ENCODE measurements around the gene TBP.
"Not testable (repeated sequence)": the region's sequence is repeated elsewhere in the genome, so short reads cannot be mapped to it uniquely, and the experiment has no call there.

Gene TBP

DNA sequence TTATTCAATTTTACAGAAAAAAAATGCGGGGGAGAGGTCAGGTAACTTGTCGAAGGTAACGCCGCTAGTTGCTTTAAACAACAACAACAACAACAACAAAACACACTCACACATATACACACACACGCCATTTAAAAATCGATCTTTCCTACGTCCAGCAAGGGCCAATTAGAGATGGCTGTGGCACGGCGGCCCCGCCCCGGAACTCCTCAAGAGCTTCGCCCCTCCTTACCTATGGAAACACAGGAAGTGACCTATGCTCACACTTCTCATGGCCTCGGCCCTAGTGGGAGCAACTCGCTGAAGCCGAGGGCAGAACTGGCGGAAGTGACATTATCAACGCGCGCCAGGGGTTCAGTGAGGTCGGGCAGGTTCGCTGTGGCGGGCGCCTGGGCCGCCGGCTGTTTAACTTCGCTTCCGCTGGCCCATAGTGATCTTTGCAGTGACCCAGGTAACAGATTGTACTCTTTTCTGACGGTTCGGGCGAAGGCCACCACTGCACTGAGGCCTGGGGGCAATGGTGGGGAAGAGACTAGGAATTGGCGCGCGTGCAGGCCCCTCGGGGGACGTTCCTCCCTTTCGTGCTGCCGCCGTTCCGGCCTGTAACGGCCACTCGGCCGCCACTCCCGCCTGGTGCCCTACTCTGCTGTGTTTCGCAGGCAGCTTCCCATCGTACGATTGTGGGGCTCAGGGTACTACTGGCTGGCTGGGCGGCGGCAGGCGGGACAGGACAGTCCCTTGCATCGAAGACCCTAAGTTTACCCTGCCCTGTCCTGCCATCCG lies at the start of gene TBP:
TSS of gene TBP (plus strand) at position 357 of the 783 bp plus-strand sequence. CDS start 2,661 bp downstream, outside the sequence.
- peak; percentile 94 for DNase-seq (ENCODE audit: low read depth)

DNA sequence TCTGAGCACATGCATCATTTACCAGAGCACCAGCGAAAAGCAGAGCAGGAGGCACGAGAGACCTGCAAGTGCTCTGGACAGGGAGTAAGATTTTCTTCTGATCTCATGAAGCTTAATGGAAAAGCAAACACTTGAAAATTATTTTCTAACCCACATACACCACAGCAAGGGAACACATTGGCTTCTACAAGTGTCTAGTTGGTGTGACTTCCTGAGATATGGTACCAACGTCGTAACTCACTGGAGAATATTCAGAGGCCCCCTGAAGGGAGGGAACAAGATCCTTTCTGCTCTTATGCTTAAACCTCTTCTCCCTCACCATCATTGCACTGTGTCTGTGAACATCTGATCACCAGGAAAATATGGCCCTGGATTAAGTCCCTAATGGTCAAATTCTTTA lies 49.7 kb upstream of the TBP start:
- no peak for DNase-seq (ENCODE audit: low read depth)

DNA sequence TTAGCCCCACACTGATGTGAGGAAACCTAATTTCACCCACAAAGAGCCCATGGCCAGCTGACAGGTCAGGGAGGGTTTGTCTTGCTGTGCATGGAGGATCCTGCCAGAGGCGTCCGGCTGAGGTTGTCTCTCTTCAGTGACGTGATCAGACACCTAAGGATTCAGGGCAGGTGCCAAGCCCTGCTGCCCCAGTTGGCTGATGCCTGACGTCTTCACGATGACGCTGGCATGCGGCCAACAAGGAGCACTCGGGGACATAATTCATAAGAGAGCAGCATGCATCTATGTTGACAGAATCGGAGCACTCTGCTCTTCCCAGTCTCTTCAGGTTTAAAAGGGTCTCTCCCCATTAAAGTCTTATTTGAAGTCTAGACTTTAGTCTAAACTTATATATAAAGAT lies 48.9 kb upstream of the TBP start:
- DNase-seq (ENCODE audit: low read depth): no peak

DNA sequence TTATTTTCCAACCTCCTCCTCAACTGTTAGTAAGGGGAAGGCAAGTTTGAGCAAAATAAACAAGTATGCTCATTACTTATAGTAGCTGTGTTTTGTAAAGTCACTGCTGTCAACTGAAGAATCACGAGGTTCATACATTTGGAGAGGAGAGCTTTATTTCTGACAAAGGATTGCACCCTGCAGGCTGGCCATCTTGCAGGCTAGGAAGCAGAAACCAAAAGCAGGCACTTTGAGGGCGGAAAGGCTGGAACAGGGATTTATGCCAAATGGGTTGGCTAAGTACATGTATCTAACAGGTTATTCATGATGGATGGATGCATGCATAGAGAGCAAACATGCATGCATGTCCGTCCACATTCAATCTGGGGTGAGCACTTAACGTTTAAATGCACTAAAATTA lies 47.7 kb upstream of the TBP start:
- DNase-seq (ENCODE audit: low read depth): no peak

DNA sequence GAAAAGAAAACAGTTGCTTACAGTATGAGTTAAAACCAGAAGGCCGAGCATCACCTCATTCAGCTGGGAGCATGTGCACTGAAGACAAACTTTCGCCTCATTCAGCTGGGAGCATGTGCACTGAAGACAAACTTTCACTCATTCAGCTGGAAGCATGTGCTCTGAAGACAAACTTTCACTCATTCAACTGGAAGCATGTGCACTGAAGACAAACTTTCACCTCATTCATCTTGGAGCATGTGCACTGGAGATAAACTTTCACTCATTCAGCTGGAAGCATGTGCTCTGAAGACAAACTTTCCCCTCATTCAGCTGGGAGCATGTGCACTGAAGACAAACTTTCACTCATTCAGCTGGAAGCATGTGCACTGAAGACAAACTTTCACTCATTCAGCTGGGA lies 46.4 kb upstream of the TBP start:
- DNase-seq (ENCODE audit: low read depth): not testable (repeated sequence)

DNA sequence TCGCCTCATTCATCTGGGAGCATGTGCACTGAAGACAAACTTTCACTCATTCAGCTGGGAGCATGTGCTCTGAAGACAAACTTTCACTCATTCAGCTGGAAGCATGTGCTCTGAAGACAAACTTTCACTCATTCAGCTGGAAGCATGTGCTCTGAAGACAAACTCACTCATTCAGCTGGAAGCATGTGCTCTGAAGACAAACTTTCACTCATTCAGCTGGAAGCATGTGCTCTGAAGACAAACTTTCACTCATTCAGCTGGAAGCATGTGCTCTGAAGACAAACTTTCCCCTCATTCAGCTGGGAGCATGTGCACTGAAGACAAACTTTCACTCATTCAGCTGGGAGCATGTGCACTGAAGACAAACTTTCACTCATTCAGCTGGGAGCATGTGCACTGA lies 45.9 kb upstream of the TBP start:
- DNase-seq (ENCODE audit: low read depth): not testable (repeated sequence)

DNA sequence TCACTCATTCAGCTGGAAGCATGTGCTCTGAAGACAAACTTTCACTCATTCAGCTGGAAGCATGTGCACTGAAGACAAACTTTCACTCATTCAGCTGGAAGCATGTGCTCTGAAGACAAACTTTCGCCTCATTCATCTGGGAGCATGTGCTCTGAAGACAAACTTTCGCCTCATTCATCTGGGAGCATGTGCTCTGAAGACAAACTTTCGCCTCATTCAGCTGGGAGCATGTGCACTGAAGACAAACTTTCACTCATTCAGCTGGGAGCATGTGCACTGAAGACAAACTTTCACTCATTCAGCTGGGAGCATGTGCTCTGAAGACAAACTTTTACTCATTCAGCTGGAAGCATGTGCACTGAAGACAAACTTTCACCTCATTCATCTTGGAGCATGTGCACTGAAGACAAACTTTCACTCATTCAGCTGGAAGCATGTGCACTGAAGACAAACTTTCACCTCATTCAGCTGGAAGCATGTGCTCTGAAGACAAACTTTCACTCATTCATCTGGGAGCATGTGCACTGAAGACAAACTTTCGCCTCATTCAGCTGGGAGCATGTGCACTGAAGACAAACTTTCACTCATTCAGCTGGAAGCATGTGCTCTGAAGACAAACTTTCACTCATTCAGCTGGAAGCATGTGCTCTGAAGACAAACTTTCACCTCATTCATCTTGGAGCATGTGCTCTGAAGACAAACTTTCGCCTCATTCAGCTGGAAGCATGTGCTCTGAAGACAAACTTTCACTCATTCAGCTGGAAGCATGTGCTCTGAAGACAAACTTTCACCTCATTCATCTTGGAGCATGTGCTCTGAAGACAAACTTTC lies 45.1 kb upstream of the TBP start:
- not testable (repeated sequence) for DNase-seq (ENCODE audit: low read depth)

DNA sequence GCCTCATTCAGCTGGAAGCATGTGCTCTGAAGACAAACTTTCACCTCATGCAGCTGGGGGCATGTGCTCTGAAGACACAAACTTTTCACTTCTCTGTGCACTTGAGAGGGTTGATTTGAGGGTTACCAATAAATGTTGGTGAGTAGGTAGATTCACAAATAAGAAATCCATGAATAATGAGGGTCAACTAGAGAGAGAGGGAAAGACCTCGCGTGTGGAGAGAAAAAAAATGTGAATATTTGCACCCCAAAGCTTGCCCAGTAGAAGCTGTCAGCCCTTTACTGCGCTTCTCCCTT lies 44.5 kb upstream of the TBP start:
- DNase-seq (ENCODE audit: low read depth): no peak

DNA sequence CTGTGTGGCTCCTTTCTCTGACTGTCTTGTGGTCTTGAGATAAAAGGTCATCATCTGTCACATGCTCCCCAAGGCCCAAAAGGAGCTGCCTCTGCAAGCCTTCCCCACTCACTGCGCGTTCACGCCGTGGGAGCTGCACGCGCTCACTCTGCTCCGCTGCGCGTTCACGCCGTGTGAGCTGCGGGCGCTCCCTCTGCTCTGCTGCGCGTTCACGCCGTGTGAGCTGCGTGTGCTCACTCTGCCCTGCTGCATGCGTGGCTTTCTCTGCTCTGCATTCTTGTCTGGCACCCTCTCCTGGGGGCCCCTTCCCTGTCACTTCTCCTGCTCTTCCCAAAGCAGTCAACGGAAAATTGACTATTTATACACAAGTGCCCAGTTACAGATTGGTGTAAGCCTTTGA lies 43.5 kb upstream of the TBP start:
- no peak for DNase-seq (ENCODE audit: low read depth)

DNA sequence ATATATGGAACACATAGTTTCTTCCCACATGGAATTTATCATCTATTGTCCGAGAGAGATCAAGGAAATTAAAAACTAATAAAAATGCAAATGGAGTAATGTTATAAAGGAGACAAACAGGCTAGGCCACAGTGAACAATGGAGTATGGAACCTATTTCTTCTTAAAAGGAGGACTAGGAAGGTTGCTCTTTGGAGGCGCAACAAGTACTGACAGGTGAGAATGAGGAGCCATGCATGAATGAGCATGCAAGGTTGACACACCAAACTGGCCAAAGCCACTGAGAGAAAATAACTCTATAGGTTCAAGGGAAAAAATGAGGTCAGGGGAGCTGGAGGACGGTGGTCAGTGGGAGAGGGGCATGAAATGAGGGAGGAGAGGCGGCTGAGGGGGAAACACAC lies 41.9 kb upstream of the TBP start:
- DNase-seq (ENCODE audit: low read depth): no peak

DNA sequence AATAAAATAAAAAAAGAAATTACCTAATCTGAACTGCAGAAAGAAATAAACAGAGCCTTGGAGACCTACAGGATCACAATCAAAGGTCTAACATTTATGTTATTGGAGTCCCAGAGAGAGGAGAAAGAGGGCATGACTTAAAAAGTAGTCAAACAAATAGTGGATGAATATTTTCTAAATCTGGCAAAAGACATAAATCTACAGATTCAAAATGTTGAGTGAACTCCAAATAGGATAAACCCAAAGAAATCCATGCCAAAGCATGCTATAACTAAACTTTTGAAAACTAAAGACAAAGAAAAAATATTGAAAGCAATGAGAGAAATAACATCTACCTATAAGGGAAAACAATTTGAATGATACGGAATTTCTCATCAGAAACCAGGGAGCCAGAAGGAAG lies 39.3 kb upstream of the TBP start:
- DNase-seq (ENCODE audit: low read depth): no peak

DNA sequence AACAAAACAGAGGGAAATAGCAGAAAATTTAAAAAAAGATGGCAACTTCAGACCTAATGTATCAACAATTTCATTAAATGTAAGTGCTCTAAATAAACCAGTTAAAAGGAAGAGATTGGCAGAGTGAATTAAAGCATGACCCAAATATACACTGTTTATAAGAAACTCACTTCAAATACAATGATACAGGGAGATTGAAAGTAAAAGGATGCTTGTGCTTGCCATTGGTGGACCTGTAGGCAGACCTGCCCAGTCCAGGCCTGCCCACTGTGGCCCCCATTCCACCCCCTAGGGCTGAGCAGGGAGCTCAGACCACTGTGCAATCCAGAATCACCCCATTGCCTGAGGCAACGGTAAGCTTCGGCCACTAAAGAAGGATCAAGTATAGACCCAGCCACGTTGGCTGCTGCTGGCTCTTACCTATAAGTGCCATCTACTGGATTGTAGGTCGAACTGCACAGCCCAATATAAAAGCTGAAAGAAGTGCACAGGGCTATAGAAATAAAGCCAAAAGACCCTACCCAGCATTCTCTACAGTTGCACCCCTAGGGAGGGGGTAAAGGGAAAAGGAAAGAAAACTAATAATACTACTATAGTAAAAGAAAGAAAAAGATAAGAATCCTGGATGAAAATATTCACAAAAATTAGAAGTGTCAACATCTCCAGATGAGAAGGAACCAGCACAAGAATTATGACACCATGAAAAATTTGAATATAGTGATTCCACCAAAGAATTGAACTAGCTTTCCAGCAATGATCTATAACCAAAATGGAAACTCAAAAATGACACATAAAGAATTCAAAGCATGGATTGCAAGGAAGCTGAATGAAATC lies 37.2 kb upstream of the TBP start:
- peak; percentile 13 for DNase-seq (ENCODE audit: low read depth)

DNA sequence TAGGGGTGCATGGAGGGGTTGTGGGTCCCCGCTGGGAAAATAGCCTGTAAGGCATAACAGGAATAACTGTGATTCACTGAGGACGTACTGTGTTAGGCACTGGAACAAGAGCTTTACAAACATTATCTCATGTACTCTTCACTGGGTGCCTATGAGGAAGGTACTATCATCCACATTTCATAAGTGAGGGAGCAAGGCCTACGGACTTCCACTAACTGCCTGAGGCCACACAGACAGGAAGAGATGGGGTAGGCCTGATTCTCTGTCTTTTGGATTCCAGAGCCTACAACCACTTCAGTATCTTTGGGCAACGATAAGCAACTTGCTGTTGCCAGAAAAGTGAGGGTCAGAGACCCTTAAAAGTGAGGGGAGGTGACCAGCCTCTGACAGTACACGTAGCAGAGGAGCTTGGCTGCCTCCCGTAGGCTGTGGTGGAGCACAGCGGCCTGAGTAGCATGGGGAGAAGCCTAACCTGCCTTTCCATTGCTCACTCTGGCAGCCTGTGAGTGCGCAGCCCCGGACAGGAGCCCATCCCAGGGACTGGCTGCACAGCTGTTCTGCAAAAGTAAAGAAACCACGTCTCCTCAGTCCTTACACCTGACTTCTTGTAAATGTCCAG lies 31.5 kb upstream of the TBP start:
- DNase-seq (ENCODE audit: low read depth): no peak

DNA sequence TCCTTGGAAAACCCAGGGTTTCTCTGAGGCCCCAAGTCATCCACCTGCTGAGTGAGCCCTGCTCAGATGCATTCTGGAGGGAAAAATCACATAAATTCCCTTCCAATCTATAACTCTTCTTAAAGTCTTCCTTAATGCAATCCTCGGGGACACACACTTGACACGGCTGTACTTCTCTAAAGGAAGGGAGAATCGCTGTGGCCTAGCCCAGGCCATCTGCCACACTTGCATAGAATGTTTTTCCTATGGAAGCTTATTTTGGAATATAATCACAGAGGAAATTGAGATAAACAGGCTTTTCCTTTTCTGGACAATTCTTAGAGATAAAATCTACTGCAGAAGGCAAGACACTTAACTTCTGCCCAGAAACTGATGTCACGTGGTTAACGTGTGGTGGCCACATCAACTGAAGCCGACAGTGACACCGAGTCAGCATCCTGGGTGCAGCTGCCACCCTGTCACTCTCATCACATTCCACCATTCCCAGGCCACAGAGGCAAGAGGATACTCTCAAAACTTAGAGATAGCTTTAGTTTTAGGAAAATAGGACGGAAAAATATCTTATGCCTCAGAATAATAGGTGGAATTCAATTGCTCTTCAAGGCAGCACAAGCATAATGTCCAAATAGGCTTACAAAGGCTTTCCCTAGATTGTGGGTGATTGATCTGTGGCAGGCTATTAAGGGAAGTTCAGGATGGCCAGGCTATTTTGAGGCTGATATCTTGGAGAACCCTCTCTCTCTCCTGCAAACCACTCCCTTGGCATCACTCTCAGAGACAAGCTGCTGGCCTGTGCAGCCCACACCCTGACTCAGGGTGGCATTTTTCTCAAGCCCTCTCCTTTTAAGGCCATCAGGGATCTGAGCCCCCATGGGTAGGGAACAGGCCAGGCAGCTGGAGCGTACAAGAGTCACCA lies 30.7 kb upstream of the TBP start:
- no peak for DNase-seq (ENCODE audit: low read depth)

DNA sequence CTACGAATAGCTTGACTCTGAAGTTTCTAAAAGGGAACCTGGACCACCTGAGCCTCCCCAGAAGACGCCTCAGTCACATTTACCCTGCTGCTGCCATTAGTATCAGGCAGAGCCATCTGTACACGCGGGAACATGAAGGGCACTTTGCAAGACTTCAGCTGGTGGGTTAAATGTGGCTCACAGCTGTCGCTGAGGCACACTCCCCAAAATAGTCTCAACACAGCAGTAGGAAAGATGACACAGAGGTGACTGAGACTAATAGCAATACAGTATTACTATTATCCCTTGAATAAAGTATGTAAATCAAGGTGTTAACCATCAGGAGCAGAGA lies 30.0 kb upstream of the TBP start:
- DNase-seq (ENCODE audit: low read depth): no peak

DNA sequence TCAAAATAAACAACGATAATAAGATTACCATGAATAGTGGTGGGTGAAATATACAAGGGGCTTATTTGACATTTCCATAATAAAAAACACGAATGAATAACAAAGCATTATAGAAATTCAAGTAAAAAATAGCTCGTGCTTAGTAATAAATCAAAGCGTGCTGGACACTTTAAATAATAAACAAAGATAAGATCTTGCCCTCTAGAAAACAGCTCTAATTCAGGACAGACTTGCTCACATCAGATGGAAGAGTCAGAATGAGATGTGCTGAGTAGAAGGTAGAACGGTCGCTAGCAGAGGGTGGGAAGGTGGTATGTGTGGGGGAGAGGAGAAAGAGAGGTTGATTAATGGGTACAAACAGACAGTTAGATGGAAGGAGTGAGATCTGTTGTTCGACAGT lies 28.4 kb upstream of the TBP start:
- no peak for DNase-seq (ENCODE audit: low read depth)

DNA sequence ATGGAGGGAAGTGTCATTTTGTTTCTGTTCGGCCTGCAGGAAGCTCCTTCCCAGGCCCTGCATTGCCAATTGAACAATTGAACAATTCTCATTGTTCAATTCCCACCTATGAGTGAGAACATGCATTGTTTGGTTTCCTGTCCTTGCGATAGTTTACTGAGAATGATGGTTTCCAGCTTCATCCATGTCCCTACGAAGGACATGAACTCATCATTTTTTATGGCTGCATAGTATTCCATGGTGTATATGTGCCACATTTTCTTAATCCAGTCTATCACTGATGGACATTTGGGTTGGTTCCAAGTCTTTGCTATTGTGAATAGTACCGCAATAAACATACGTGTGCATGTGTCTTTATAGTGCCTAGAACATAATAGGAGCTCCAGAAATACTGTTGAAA lies 26.2 kb upstream of the TBP start:
- DNase-seq (ENCODE audit: low read depth): not testable (repeated sequence)

DNA sequence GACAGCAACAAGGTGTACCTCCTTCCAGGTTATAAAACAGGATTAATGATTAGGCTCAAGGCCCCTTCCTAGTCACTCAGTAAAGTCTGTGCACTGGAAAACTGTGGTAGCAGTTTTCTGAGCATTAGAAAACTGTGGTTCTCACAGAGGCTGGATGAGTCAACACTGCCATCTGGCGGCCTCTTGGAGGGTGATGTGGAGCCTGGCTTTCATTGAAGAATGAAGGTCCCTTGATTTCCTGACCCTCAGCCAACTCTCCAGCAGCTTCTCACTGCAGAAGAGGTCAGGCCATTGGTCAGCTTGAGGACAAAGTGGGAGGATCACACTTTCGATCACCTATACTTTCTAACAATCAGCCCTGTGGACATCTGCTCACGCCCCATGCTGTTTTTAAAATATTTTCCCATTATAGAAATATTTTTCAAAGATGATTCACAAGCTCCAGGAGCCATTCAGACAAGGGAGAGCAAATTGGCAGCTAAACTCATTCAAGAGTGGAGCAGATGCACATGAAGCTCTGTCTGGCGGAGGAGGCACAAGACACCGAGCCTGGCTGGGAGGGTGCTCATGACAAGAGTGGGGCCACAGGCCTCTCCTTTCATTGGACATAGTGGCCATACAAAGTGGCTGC lies 24.2 kb upstream of the TBP start:
- DNase-seq (ENCODE audit: low read depth): peak; percentile 55

DNA sequence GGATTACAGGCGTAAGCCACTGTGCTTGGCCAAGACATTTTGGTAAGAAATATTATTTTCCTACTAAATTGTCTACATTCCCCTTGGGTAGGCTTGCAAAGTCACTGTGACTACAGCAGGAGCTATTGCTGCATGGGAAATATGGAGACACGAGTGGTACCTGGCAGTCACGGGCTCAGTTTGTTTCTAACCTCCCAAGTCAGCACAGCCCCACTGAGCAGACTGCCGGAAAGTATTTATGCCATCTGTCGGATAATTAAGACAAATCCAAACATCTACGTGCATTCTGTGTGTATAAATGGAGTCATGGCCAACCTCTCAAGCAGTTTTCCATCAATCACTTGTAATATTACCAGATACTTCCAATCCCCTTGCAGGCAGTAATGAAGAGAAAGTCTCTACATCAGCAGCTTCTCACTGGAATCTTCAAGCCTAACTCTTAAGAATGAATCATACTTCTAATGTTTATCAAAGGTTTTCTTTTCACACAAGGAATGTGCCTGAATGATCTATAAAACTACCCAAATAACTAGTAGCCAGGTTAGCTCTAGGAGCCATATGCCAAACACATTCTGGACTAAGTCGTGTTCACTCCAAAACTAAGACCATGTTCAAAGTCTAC lies 21.2 kb upstream of the TBP start:
- no peak for DNase-seq (ENCODE audit: low read depth)

DNA sequence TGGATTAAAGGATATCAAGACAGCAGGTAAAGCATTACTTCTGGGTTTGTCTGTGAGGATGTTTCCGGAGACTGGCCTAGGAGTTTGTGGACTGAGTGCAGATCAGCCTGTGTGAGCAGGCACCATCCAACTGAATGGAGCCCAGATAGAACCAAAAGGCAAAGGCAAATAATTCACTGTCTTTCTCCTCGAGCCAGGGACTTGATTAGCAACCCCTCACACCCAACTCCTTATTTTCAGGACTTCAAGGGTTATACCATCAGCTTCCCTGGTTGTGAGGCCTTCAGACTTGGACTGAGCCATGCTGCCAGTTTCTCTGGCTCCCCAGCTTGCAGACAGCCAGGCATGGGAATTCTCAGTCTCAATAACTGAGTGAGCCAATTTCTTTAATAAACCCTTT lies 20.4 kb upstream of the TBP start:
- DNase-seq (ENCODE audit: low read depth): no peak

Data from activated T-cell treated with anti-CD3 and anti-CD28 coated beads for 24 hours (primary cell).